HepG2 (cell line): ENCODE results near the gene CNTFR. TPM values are rescaled to one million over a fixed set of nuclear protein-coding genes. Genes with fewer than 3 reads are reported as not detected.

Source experiments
- ADNP ChIP-seq: sonication (generic); formaldehyde crosslinking; IDR thresholded peaks from 2 replicates; pipeline ENCODE4 v1.4.0; 2020; ENCODE audit warnings: missing genetic modification reagents
- CCAR2 ChIP-seq: fragments of 200-400 bp; formaldehyde crosslinking; optimal IDR thresholded peaks from 2 replicates; pipeline ENCODE3; 2018; ENCODE audit warnings: low read depth, mild to moderate bottlenecking, low read length, moderate library complexity
- DNMT3B ChIP-seq: conservative IDR thresholded peaks from 2 replicates; pipeline ENCODE4 v1.6.1; 2016; ENCODE audit warnings: missing biosample characterization, control low read depth
- HNF4G ChIP-seq, 2 experiments: sonication (generic) in 1 of 2; formaldehyde crosslinking in 1 of 2; IDR thresholded peaks; 2 replicates each; pipeline versions ENCODE4 v1.4.0 to v1.6.1; 2011 to 2020; ENCODE audit warnings: borderline replicate concordance in 2 of 2, low read depth in 2 of 2, mild to moderate bottlenecking in 2 of 2, low read length in 1 of 2, missing genetic modification reagents in 1 of 2, moderate library complexity in 1 of 2
- HOXA3 ChIP-seq: sonication (generic); formaldehyde crosslinking; IDR thresholded peaks from 2 replicates; pipeline ENCODE4 v1.5.0; 2020; ENCODE audit warnings: missing genetic modification reagents
- HOXD1 ChIP-seq: sonication (generic); formaldehyde crosslinking; IDR thresholded peaks from 2 replicates; pipeline ENCODE4 v1.5.0; 2020; ENCODE audit warnings: missing genetic modification reagents
- RBM22 ChIP-seq: fragments of 200-400 bp; formaldehyde crosslinking; optimal IDR thresholded peaks from 2 replicates; pipeline ENCODE3; 2017; ENCODE audit warnings: mild to moderate bottlenecking, low read length, moderate library complexity
- SP5 ChIP-seq: IDR thresholded peaks from 2 replicates; pipeline ENCODE4 v1.6.1; 2016; ENCODE audit warnings: low read depth, borderline replicate concordance
- XRCC5 ChIP-seq: fragments of 200-400 bp; formaldehyde crosslinking; optimal IDR thresholded peaks from 2 replicates; pipeline ENCODE3; 2017; ENCODE audit warnings: mild to moderate bottlenecking, low read length
- ZFP1 ChIP-seq: IDR thresholded peaks from 2 replicates; pipeline ENCODE4 v1.6.1; 2016
- ZMYM4 ChIP-seq: sonication (generic); formaldehyde crosslinking; IDR thresholded peaks from 2 replicates; pipeline ENCODE4 v1.8.1; 2023; ENCODE audit warnings: mild to moderate bottlenecking, missing genetic modification reagents
- ZNF264 ChIP-seq: sonication (generic); formaldehyde crosslinking; IDR thresholded peaks from 2 replicates; pipeline ENCODE4 v1.4.0; 2020; ENCODE audit warnings: missing genetic modification reagents
- ZNF383 ChIP-seq: sonication (generic); formaldehyde crosslinking; IDR thresholded peaks from 2 replicates; pipeline ENCODE4 v1.4.0; 2020; ENCODE audit warnings: missing genetic modification reagents, mild to moderate bottlenecking, borderline replicate concordance
- ZNF768 ChIP-seq: sonication (generic); formaldehyde crosslinking; IDR thresholded peaks from 2 replicates; pipeline ENCODE4 v1.4.0; 2020; ENCODE audit warnings: missing genetic modification reagents
- polyA plus RNA-seq, 8 experiments: library from polyadenylated mRNA; depleted of rRNA in 3 of 8; stranded (reverse) in 7 of 8; unstranded in 1 of 8; fragments of >200 nt; fragmentation: Illumina TruSeq in 4 of 8; extraction: Trizol in 4 of 8; gene quantifications; 2 replicates each; pipeline versions ENCODE4 v1.2.1 to v1.2.3, GENCODE V29; 2011 to 2016; ENCODE audit warnings: low read depth in 4 of 8, missing spikeins in 1 of 8, mixed read lengths in 1 of 8; ENCODE audit not compliant: insufficient read depth in 1 of 8
- total RNA-seq, 5 experiments: library from RNA; depleted of rRNA; stranded (reverse); fragments of >200 nt; fragmentation: Illumina TruSeq; extraction: Trizol; gene quantifications; 2 replicates each; pipeline ENCODE4 v1.2.3, GENCODE V29; 2016; ENCODE audit warnings: low read depth in 1 of 5
- TF ChIP-seq, protein P1 (sequence below): sonication (generic); formaldehyde crosslinking; IDR thresholded peaks from 2 replicates; pipeline ENCODE4 v1.4.0; 2020; ENCODE audit warnings: missing genetic modification reagents
- TF ChIP-seq, protein P2 (sequence below): sonication (generic); formaldehyde crosslinking; IDR thresholded peaks from 2 replicates; pipeline ENCODE4 v1.4.0; 2020; ENCODE audit warnings: missing genetic modification reagents, borderline replicate concordance
- TF ChIP-seq, protein P3 (sequence below): sonication (generic); formaldehyde crosslinking; IDR thresholded peaks from 2 replicates; pipeline ENCODE4 v1.4.0; 2020; ENCODE audit warnings: missing genetic modification reagents
- TF ChIP-seq, protein P4 (sequence below): sonication (generic); formaldehyde crosslinking; IDR thresholded peaks from 2 replicates; pipeline ENCODE4 v1.4.0; 2020; ENCODE audit warnings: missing genetic modification reagents

Gene CNTFR
- total and polyA plus RNA-seq, 2 of the 13 experiments (the other 11 are each of a cell fraction or from before 2014, with no cell fraction given) = not detected

DNA sequence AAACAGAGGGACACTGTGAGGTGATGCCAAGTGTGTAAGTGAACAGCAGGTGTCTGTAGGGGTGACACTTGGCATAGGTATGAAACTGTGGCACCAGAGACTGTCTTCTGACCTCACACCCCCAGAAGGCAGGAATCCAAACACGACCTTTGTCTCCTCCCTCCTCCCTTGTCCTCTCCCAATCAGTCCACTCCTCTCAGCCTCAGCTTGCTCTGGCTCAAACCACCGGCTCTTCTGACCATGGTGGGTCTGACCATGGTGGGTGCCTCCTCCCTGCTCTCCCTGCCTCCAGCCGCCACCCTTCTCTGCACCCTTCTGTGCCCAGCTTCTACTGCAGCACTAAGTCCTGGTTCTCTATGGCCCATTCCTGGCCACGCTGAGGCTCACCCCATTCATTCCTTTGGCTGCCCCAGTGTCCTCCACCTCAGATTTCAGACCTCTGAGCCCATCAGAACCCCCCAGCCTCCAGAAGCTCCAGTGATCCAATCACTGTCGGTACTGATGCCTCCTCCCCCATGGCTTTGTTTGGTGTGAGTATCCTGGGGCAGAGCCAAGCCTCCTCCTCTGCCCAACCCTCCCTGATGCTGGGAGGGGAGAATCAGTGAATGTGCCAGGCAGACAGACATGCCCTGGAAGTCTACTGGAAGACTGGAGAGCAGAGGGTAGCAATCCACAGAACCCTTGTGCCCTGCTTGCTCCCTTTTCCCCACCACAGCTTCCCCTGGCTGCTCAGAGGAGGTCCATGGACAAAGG lies 41.1 kb upstream of the CNTFR start (continued):
- TF ChIP-seq CCAR2 (no peak), ADNP (CRISPR knock-in tag) (no peak), HOXA3 (CRISPR knock-in tag) (no peak), XRCC5 (no peak), HOXD1 (CRISPR knock-in tag) (no peak), ZNF768 (CRISPR knock-in tag) (no peak), ZNF383 (CRISPR knock-in tag) (no peak), SP5 (CRISPR knock-in tag) (peak; percentile 45; the same call in 1 of the 2 replicates), RBM22 (no peak), ZMYM4 (CRISPR knock-in tag) (no peak), DNMT3B (CRISPR knock-in tag) (no peak), ZNF264 (CRISPR knock-in tag) (no peak), ZFP1 (peak; percentile 100), HNF4G (IDR thresholded peaks at IDR 0.05; ENCODE audit: borderline replicate concordance, low read depth, low read length) (peak; percentile 58), HNF4G (CRISPR knock-in tag; IDR thresholded peaks at IDR 0.05; ENCODE audit: borderline replicate concordance, low read depth) (no peak)
- TF ChIP-seq, protein P1, sequence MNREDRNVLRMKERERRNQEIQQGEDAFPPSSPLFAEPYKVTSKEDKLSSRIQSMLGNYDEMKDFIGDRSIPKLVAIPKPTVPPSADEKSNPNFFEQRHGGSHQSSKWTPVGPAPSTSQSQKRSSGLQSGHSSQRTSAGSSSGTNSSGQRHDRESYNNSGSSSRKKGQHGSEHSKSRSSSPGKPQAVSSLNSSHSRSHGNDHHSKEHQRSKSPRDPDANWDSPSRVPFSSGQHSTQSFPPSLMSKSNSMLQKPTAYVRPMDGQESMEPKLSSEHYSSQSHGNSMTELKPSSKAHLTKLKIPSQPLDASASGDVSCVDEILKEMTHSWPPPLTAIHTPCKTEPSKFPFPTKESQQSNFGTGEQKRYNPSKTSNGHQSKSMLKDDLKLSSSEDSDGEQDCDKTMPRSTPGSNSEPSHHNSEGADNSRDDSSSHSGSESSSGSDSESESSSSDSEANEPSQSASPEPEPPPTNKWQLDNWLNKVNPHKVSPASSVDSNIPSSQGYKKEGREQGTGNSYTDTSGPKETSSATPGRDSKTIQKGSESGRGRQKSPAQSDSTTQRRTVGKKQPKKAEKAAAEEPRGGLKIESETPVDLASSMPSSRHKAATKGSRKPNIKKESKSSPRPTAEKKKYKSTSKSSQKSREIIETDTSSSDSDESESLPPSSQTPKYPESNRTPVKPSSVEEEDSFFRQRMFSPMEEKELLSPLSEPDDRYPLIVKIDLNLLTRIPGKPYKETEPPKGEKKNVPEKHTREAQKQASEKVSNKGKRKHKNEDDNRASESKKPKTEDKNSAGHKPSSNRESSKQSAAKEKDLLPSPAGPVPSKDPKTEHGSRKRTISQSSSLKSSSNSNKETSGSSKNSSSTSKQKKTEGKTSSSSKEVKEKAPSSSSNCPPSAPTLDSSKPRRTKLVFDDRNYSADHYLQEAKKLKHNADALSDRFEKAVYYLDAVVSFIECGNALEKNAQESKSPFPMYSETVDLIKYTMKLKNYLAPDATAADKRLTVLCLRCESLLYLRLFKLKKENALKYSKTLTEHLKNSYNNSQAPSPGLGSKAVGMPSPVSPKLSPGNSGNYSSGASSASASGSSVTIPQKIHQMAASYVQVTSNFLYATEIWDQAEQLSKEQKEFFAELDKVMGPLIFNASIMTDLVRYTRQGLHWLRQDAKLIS = no peak
- TF ChIP-seq, protein P2, sequence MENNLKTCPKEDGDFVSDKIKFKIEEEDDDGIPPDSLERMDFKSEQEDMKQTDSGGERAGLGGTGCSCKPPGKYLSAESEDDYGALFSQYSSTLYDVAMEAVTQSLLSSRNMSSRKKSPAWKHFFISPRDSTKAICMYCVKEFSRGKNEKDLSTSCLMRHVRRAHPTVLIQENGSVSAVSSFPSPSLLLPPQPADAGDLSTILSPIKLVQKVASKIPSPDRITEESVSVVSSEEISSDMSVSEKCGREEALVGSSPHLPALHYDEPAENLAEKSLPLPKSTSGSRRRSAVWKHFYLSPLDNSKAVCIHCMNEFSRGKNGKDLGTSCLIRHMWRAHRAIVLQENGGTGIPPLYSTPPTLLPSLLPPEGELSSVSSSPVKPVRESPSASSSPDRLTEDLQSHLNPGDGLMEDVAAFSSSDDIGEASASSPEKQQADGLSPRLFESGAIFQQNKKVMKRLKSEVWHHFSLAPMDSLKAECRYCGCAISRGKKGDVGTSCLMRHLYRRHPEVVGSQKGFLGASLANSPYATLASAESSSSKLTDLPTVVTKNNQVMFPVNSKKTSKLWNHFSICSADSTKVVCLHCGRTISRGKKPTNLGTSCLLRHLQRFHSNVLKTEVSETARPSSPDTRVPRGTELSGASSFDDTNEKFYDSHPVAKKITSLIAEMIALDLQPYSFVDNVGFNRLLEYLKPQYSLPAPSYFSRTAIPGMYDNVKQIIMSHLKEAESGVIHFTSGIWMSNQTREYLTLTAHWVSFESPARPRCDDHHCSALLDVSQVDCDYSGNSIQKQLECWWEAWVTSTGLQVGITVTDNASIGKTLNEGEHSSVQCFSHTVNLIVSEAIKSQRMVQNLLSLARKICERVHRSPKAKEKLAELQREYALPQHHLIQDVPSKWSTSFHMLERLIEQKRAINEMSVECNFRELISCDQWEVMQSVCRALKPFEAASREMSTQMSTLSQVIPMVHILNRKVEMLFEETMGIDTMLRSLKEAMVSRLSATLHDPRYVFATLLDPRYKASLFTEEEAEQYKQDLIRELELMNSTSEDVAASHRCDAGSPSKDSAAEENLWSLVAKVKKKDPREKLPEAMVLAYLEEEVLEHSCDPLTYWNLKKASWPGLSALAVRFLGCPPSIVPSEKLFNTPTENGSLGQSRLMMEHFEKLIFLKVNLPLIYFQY (CRISPR knock-in tag) = no peak
- TF ChIP-seq, protein P3, sequence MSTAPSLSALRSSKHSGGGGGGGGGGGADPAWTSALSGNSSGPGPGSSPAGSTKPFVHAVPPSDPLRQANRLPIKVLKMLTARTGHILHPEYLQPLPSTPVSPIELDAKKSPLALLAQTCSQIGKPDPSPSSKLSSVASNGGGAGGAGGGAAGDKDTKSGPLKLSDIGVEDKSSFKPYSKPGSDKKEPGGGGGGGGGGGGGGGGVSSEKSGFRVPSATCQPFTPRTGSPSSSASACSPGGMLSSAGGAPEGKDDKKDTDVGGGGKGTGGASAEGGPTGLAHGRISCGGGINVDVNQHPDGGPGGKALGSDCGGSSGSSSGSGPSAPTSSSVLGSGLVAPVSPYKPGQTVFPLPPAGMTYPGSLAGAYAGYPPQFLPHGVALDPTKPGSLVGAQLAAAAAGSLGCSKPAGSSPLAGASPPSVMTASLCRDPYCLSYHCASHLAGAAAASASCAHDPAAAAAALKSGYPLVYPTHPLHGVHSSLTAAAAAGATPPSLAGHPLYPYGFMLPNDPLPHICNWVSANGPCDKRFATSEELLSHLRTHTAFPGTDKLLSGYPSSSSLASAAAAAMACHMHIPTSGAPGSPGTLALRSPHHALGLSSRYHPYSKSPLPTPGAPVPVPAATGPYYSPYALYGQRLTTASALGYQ (CRISPR knock-in tag) = no peak
- TF ChIP-seq, protein P4, sequence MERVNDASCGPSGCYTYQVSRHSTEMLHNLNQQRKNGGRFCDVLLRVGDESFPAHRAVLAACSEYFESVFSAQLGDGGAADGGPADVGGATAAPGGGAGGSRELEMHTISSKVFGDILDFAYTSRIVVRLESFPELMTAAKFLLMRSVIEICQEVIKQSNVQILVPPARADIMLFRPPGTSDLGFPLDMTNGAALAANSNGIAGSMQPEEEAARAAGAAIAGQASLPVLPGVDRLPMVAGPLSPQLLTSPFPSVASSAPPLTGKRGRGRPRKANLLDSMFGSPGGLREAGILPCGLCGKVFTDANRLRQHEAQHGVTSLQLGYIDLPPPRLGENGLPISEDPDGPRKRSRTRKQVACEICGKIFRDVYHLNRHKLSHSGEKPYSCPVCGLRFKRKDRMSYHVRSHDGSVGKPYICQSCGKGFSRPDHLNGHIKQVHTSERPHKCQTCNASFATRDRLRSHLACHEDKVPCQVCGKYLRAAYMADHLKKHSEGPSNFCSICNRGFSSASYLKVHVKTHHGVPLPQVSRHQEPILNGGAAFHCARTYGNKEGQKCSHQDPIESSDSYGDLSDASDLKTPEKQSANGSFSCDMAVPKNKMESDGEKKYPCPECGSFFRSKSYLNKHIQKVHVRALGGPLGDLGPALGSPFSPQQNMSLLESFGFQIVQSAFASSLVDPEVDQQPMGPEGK (CRISPR knock-in tag) = peak; percentile 30; the same call in 1 of the 2 replicates
